CD4-positive, alpha-beta T cell treated with Interleukin-4 for 4 hours (primary cell): ENCODE results near the gene RHBDF2.

Source experiments
- DNase-seq: peaks from one replicate; pipeline ENCODE4 v3.0.0-alpha.2; 2020

The RHBDF2 gene

GRCh38 chr17:76452660-76453430, 48.4 kb downstream of the RHBDF2 start, which contains the start of gene UBE2O:
TSS of gene UBE2O (minus strand) at chr17:76453152. CDS start at chr17:76453141, 11 bp downstream.
- peak; percentile 89 for DNase-seq

- DNase-seq, result no peak
These were observed 49.0 kb downstream of the RHBDF2 start for GRCh38 chr17:76452127-76452659.

- no peak for DNase-seq
These were observed 49.7 kb downstream of the RHBDF2 start for GRCh38 chr17:76451506-76451905.

- no peak for DNase-seq
These were observed 52.1 kb downstream of the RHBDF2 start for GRCh38 chr17:76449126-76449525.

GRCh38 chr17:76447931-76448652, 53.1 kb downstream of the RHBDF2 start:
- no peak for DNase-seq

GRCh38 chr17:76446449-76447231, 54.6 kb downstream of the RHBDF2 start:
- DNase-seq, result no peak

GRCh38 chr17:76445697-76446448, 55.4 kb downstream of the RHBDF2 start:
- DNase-seq, result no peak

- DNase-seq, result no peak
These were observed 56.5 kb downstream of the RHBDF2 start for GRCh38 chr17:76444518-76445311.

- DNase-seq, result no peak
These were observed 58.6 kb downstream of the RHBDF2 start for GRCh38 chr17:76442341-76443338.

- no peak for DNase-seq
These were observed 59.4 kb downstream of the RHBDF2 start for GRCh38 chr17:76441686-76442340.

GRCh38 chr17:76440751-76441362, 60.4 kb downstream of the RHBDF2 start:
- DNase-seq, result no peak

GRCh38 chr17:76439314-76439928, 61.8 kb downstream of the RHBDF2 start:
- no peak for DNase-seq

- no peak for DNase-seq
These were observed 62.3 kb downstream of the RHBDF2 start for GRCh38 chr17:76438906-76439305.

- DNase-seq, result no peak
These were observed 63.5 kb downstream of the RHBDF2 start for GRCh38 chr17:76437467-76438402.

- DNase-seq, result no peak
These were observed 65.5 kb downstream of the RHBDF2 start for GRCh38 chr17:76435751-76436150.

GRCh38 chr17:76434870-76435269, 66.4 kb downstream of the RHBDF2 start:
- no peak for DNase-seq

GRCh38 chr17:76433693-76434092, 67.5 kb downstream of the RHBDF2 start:
- no peak for DNase-seq
